Measurements from ENCODE around the gene CDCA8.

CDCA8 gene

DNA sequence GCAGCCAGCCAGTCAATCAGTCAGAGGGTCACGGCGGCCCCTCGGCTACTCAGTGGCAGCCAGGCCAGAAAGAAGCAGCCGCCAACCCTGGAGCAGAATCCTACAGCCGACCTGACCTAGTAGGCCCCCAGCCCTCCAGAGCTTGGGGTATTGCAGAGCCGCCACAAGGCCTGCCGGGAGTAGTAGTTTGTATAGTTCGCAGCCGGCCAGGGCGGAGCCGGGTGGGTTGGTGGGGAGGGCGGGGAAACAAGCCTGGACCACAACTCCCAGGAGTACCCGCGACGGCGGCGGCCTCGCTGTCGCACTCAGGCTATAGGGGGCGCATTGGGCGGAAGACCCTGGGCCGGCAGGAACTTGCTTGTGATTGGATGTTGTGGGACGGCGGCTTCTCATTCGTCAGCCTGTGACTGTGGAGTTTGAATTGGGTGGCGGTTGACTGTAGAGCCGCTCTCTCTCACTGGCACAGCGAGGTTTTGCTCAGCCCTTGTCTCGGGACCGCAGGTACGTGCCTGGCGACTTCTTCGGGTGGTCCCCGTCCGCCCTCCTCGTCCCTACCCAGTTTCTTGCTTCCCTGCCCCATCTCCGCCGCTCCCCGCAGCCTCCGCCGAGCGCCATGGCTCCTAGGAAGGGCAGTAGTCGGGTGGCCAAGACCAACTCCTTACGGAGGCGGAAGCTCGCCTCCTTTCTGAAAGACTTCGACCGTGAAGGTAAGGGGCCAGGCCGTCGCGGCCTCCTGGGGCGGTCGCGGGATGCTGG, at the start of gene CDCA8:
TSS of gene CDCA8 (plus strand) at position 439 of the 756 bp plus-strand sequence. CDS start at position 614, 175 bp downstream.
- peak; percentile 97 for DNase-seq (ENCODE audit: low spot score)

DNA sequence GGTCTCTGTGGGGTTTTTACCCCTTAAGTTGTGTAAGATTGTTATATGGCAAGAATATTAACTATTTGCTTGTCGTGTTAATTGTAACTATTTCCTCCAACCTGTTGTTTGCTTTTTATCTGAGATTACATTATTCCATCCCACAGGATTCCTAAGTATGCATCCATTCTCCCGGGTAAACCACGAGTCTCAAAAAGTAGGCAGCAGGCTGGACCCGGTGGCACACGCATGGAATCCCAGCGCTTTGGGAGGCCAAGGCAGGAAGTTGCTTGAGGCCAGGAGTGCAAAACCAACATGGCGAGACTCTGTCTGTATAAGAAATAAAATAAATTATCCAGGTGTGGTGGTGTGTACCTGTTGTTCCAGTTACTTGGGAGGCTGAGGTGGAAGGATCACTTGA, 45.0 kb upstream of the CDCA8 start:
- no peak for DNase-seq (ENCODE audit: low spot score)

DNA sequence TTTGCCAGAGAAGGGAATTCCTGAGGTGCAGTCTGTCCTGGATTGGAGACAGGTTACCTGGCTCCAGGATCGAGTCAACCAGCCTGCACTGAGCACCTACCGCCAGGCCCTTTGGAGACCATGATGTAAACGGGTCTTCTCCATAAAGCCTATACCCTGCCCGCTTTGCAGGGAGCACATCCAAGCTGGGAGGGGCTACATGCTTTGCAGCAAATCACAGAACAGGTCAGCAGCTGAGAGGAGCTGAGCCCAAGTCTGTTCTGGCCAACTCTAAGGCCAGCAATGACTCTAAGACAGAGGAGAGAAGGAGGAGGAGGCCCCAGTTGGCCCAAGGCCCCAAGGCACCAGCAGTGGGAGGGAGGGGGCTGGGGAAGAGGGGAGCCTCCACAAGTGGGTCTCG, 42.1 kb upstream of the CDCA8 start:
- no peak for DNase-seq (ENCODE audit: low spot score)

DNA sequence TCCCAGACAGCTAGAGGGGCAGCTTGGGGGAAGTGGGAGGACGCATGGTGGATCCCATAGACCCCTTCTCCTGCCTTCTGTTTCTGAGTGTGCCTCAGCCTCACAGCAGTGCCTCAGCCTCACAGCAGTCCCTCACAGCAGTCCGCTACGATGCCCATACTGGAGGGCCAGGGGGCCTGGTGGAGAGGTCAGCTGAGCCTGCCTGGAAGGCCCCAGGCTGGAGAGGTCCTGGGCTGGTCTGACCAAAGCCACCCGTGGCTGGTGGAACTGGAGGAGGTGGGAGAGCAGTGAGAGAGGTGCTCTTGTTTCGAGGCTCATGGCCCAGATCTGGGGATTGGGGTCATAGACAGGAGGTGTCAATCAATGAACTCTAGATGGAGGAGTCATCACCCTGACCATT, 41.6 kb upstream of the CDCA8 start:
- DNase-seq (ENCODE audit: low spot score), result no peak

DNA sequence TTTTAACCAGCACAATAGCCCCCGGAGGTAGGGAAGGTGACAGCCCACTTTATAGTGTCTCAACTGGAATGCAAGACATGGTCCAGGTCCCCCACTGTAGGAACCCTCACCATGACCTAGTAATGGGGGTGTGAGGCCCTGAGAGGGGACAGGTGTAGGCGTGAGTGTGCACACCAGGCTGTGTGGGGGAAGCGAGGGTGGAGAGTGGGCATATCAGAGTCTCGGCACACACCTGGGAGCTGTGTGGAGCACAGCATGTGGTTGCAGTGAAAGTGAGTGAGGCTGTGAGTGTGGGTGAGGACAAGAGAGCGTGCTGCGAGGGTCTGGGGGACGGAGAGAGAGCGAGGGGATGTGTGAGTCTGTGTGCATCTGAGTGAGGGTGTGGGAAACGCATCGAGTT, 40.5 kb upstream of the CDCA8 start:
- no peak for DNase-seq (ENCODE audit: low spot score)

DNA sequence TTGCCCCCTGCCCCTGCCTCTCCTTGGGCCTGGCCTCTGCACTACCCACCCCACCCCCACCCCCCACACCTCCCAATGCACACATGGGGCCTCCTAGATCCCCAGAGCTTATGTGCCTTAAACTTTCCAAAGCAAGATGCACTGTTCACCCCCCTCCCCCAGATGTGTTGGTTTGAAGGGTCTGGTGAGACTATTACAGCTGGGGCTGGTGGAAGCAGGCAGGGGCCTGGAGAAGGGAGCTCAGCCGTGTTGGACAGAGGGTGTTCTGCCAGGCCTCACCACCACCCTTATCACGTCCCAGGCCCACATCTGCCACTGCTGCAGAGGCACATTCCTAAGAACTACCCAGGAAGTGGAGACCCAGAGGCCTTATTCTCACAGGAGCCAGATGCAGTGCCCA, 39.3 kb upstream of the CDCA8 start:
- no peak for DNase-seq (ENCODE audit: low spot score)

DNA sequence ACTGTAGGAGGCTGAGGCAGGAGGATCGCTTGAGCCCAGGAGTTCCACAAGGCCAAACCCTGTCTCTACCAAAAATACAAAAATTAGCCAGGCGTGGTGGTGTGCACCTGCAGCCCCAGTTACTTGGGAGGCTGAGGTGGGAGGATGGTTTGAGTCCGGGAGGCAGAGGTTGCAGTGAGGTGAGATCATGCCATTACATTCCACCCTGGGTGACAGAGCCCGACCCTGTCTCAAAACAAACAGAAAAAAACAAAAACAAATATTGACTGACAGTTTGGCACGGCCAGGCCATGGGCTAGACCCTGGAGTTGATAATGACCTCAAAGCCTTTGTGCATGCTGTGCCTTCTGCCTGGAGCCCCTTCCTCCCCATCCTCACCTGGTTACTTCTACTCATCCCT, 38.4 kb upstream of the CDCA8 start:
- DNase-seq (ENCODE audit: low spot score), result no peak

DNA sequence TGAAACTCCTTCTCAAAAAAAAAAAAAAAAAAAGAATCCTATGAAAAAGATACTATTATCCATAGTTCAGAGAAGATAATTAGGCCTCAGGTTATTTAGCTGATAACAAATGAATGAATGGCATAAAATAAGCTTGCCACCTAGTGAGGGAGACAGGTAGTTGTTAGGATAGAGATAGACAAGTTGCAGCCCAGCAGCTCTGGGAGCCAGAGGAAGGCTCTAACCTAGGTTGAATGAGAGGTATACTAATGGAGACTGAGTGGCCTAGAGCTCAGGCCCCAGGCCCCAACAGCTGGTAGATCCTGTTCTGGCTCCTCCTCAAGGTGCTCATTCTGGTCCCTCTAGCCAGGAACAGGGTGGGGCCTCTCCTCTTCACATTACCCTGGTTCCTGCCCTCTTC, 37.0 kb upstream of the CDCA8 start:
- no peak for DNase-seq (ENCODE audit: low spot score)

DNA sequence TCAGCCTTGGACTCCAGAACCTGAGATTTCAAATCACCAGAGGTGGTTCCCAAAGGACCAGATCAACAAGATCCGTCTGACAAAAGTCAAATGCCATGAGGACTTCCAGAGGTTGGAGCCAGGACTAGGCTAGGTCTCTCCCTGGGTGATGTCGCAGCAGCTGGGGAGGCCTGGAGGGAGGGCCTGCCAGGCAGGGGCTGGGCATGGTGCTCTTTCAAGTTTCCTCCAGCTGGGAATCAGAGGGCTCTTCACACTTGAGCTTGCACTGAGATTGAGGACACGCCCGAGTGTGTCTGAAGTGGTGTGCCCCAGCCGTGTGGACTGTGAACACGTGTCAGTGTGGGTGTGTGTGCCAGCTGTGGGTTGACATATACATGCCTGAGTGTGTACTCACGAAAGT, 36.3 kb upstream of the CDCA8 start:
- DNase-seq (ENCODE audit: low spot score), result no peak

DNA sequence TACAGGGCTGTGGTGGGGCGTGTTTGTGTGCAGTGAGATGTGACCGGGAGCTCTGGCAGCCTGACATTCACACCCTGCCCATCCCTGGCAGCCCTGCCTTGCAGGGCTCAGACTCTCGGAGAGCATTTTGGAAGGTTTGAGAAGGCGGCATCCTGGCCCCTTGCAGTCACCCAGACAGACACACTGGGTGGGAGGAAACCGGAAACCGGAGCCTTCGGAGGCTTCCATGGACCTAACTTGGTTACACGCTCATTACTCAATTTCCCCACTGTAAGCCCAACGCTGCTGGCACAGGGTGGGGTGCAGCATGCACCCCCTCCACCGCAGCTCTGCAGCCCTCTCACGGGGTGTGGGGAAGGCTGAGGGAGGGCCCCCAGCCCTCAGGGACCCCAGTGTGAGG, 35.4 kb upstream of the CDCA8 start:
- DNase-seq (ENCODE audit: low spot score), result no peak

DNA sequence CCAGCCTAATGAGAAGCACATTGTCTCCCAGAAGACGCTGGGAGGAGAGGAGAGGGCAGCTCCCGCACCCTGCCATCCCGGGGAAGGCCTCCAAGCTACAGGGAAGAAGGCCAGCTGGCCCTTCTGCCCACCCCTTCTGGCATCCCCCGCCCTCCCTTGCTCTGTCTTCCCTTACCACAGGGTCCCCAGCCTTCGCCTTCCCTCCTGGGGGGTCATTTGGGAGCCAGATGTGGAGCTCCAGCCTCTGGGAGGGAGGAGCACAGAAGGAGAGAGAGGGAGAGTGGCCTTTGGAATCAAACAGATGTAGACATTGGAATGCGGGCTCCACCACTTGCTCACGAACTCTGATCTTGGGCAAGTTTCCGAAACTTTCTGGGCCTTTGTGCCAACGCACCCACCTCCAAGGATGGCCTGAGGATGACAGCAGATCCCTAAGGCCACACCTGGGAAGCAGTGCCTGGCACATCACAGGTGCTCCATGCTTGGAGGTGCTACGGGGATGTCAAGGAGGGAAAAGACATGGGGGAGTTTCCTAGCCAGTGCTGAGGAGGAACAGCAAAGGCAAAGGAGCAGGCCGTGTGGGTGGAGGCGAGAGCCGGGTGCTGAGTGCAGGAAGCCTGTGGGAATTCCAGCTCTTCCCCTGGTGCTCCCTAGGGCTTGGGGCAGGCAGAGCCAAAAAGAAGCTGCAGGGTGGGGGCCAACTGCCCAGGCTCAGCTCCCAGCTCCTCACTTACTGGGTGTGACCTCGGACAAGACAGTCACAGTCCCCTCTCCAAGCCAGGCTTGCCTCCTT, 34.5 kb upstream of the CDCA8 start:
- no peak for DNase-seq (ENCODE audit: low spot score)

DNA sequence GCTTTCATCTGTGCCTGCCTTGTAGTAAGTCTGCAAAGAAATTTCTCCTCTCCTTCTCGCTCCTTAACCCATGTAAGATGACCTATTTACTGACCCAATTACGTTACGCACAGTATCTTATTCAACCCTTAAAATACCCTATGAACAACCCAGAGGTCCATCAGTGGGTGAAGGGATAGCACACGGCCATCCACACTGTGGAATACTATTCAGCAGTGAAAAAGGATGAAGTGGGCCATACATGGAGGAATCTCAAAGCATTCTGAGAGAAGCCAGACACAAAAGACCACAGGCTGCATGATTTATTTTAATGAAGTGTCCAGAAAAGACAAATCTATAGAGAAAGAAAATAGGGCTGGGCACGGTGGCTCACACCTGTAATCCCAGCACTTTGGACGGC, 33.8 kb upstream of the CDCA8 start:
- DNase-seq (ENCODE audit: low spot score), result no peak

DNA sequence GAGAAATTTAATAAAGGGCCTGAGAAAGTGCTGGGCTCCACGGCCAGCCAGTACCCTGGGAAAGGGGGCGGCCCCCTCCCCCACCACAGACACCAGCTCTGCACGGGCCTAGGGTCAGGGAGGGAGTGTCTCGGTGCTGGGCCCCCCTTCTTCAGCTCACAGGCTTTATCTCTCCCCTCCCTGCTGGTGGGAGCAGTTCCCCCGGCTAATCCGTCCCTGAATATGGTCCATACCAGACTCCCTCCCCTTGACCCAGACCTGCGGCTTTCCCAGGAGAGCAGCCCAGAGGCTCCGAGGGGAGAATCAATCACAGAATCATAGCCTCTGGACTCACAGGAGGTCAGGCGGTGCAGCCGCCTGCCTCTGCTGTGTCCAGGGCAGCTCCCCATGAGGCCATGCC, 31.7 kb upstream of the CDCA8 start:
- DNase-seq (ENCODE audit: low spot score), result no peak

DNA sequence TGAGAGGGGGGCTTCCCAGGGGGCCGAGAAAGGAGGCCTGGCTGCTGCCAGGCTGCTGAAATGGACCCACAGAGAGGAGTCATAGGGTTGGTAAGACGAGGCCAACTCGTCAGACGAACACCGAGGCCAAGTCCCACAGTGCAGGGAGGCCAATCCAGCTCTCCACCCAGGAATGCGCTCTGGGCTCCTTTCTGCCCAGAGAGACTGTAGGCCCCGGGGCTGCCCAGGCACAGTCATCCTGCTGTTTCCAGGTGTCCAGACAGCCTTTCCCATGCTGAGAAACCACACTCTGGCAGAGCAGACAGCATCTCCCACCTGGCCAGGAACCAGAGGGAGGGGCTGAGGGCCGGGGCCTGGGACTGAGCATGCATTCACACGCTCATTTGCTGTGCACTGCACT, 30.9 kb upstream of the CDCA8 start:
- no peak for DNase-seq (ENCODE audit: low spot score)

DNA sequence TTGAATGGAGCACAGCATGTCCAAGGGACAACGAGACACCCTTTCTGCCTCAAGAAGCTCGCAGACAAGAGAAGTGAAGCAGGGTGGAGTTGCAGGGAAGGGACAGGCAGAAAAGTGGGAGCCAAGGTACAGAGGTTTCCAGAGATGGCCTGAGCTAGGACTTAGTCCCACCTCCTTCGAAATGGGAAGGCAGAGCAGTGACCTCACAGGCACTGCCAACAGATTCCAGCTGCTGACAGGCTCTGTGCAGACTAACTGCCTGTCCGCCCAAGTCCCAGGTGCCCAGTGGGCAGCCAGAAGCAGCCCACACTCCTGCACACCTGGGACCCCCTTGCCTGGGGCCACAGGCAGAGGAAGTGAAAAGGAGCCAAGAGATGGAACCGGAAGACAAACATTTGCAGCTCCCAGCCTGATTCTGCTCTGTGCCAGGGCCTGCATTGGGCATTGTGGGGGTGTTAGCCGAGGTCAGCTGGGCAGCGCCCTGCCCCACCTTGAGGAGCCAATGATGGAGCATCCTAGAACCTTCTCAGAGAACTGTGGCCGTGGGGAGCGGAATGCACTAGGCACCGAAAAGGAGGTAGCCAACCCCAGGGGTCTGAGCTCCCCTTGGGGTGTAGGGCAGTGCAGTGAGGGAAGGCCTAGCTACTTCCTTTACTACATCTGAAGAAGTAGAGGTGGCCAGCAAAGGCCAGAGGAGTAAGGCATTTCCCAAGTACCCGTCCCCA, 30.1 kb upstream of the CDCA8 start:
- DNase-seq (ENCODE audit: low spot score), result no peak

DNA sequence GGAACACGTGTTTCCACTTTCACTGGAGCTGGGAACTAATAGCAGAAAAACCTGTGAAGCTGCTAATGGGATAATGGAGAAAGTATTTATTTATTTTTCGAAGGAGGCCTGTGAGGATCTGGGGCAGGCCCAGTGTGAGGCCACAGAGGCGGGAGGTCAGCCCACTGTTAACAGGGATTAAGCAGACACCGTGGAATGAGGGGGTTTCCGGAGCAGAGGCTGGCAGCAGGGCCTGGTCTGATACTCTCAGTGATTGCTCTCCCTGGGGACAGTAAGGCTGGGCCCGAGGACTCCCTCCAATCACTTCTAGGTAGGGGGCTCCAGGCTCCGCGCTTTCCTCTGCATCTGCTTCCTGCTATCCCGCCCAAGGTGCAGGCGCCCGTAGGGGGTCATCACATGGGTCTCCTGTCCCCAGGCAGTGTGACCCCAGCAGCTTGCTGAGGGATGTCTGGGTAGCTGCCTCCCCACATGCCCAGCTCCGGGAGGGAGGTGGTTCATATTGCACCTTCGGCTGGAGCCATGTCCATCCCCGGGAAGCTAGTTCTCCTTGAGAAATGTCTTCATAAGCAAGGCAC, 28.8 kb upstream of the CDCA8 start:
- DNase-seq (ENCODE audit: low spot score), result no peak

DNA sequence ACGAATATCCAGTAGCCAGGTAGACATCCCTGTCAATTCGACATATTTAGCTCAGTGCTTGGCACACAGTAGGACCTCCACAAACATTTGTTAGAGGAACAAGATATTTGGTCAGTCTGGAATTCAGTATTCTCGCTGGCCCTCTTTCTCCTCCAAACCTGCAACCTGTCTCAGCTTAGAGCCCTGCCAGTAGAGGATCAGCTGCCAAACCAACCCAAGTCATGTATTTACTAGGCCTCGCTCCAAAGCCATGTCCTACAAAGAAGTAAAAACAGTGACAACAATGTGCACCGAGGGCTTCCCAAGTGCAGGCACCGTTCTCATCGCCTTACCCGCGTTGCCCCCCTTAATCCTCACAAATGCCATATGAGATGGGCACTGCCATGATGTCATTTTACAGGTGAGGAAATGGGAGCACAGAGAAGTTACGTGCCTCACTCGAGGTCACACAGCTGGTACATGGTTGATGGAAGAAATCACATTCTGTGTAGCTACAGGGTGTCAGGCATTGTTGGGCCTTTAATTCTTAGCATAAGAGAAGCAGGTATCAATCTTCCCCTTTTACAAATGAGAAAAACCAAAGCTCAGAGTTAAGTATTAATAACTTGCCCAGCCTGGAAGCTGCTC, 26.0 kb upstream of the CDCA8 start:
- DNase-seq (ENCODE audit: low spot score), result no peak

DNA sequence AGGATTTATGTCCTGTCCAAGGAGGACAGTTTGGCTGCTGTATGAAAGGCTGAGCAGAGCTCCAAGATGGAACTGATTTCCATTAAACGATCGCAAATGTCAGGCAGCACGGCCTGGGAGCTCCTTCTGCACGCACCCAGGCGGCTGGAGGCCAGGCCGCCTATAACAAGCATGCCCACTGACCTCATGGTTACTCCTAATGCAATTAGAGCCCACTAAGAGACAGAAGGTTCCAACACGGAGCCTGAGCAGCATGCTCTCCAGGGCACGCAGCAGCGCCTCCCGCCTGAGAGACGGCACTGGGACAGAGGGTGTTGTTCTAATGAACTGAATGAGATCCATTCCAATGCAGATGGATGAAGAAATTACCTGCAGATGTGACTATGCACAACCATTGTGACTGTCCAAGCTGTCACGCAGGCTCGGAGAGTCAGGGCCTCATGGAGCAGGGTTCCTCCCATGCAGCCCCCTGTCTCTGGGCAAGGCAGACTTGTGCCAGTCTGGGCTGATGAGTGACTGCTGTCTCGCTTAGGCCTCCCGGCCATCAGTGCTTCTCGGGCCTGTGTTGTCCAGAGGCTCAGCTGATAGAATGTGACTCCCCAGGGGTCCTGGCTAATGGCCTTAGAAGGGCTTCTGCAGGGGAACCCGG, 25.2 kb upstream of the CDCA8 start:
- no peak for DNase-seq (ENCODE audit: low spot score)

DNA sequence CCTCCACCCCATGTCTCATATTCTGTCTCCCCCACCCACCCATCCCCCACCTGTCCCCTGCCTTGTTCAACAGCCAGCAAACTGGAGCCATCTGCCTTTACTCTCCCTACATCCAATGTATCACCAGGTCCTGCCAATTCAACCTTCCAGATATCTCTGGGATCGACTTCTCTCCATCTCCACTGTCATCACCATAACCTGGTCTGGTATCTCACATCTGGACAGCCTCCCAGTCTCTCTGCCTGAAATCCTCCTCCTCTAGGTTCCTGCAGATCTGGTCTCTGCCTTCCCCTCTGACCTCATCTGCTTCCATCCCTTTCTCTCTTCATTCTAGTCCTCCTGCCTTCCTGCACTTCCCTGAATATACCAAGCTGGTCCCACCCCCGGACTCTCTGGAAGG, 22.2 kb upstream of the CDCA8 start:
- no peak for DNase-seq (ENCODE audit: low spot score)

DNA sequence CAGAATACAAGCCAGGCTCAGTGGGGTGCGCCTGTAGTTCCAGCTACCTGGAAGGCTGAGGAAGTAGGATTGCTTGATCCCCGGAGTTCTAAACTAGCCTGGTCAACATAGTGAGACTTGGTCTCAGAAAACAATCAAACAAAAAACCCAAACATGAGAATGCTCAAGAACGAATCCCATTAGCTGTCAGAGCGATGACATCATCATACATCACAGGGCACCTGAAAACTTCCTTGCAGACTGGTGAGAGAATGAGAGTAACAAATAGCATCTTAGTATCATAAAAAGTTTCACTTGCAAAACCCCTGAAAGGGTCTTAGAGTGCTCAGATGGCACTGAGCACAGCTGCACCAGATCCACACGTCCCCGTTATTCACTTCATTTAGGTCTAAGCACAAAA, 21.1 kb upstream of the CDCA8 start:
- DNase-seq (ENCODE audit: low spot score), result no peak

DNA sequence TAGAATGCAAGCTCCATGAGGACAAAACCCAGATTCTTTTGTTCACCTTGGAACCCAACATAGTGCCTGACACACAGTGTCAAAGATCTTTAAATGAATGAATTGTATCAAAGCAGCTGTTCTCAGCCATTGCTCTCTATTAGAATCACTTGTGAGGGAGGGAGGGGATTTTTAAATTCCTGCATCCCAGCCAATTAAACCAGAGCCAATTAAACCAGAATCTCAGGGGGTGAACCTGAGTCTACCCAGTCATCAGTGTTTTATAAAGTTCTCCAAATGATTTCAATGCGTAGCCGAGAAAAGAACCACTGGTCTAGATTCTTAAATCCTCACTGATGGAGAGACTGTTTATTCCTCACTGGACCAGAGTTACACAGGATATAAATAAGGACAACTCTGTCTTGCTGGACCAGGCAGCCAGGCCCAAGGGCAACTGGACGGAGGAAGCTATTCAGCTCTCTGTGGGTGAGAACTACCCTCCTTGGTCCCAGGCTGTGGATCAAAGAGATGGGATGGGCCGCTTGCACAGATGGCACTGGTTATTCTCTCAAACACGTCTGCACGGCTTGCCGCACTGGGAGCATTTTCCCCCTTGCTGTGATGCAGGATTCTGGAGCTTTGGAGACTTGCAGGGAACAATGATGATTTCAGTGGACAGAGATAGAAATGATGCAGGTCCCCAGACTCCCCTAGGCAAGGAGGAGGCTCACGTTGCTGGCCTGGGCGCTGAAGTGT, 20.0 kb upstream of the CDCA8 start:
- DNase-seq (ENCODE audit: low spot score), result no peak
